Thyroid gland (tissue), 4 donors: ENCODE data around the gene ASH1L. TPM values are rescaled to one million over a fixed set of nuclear protein-coding genes. Genes with fewer than 3 reads are reported as not detected.
A peak's percentile ranks its signal among the peaks of the same experiment; 100 is the strongest.

Experiments used
- DNase-seq, 2 donors: peaks; one replicate each; pipeline ENCODE4 v3.0.0-alpha.2; 2019
- H3K27ac ChIP-seq, 3 donors: fragments of 200-600 bp; sonication (generic); 1 replicate in 2 of 3; 2 replicates in 1 of 3; pipeline ENCODE4 v1.5.1; 2016 to 2019; ENCODE audit warnings: mild to moderate bottlenecking in 1 of 3, moderate library complexity in 1 of 3
- H3K27me3 ChIP-seq: fragments of 200-600 bp; sonication (generic); one replicate; pipeline ENCODE4 v1.5.1; 2019
- H3K36me3 ChIP-seq, 2 donors: fragments of 200-600 bp; sonication (generic); one replicate each; pipeline ENCODE4 v1.5.1; 2016 to 2019
- H3K4me1 ChIP-seq, 2 donors: fragments of 200-600 bp; sonication (generic); one replicate each; pipeline ENCODE4 v1.5.1; 2017 to 2019
- H3K4me3 ChIP-seq, 3 donors: fragments of 200-600 bp; sonication (generic); replicated peaks in 1 of 3; 1 replicate in 2 of 3; 2 replicates in 1 of 3; pipeline ENCODE4 v1.5.1; 2016; ENCODE audit warnings: mild to moderate bottlenecking in 1 of 3
- H3K9me3 ChIP-seq: fragments of 200-600 bp; sonication (generic); one replicate; pipeline ENCODE4 v1.5.1; 2017
- CTCF ChIP-seq, 6 experiments: fragments of 200-600 bp in 3 of 6; fragments of 450-650 bp in 3 of 6; sonication (generic) in 3 of 6; IDR thresholded peaks; one replicate each; pipeline ENCODE4 v1.5.1; 2016 to 2019; ENCODE audit warnings: antibody characterized with exemption in 6 of 6, mild to moderate bottlenecking in 2 of 6, inconsistent platforms in 1 of 6, moderate library complexity in 1 of 6
- POLR2A ChIP-seq, 2 donors: fragments of 450-650 bp; IDR thresholded peaks; one replicate each; pipeline ENCODE4 v1.6.1; 2017; ENCODE audit warnings: antibody characterized with exemption in 2 of 2, mild to moderate bottlenecking in 2 of 2, moderate library complexity in 1 of 2
- WGBS, 2 donors: methylation state at CpG; one replicate each; pipeline ENCODE4 v1.1.5; 2017; 5-methylcytosine and 5-hydroxymethylcytosine counted together
- intact Hi-C: fragments of 100-400 bp; cut with DNase I; formaldehyde crosslinking; loops from one replicate; pipeline ENCODE4 v1.15.1; 2023
- total RNA-seq, 4 donors: library from RNA; depleted of rRNA; stranded (reverse); fragments of >200 nt; gene quantifications; one replicate each; pipeline ENCODE4 v1.2.3, GENCODE V29; 2016

The ASH1L gene
- total RNA-seq, 4 donors from 2014 or later = 68.1 to 120 (median 85.2) TPM

GRCh38 chr1:155313261-155313660 is 249.3 kb downstream of the ASH1L start:
- intact Hi-C loops = no loop called here
- Histone ChIP-seq H3K4me1 (peaks cover 13% of the 10 kb centered on the region in 2 donors), H3K27ac (no peak overlapping the region), H3K4me3 (no peak overlapping the region), H3K27me3 (no peaks in the 10 kb centered on the region), H3K36me3 (no peaks in the 10 kb centered on the region), H3K9me3 (no peaks in the 10 kb centered on the region)
- WGBS, 2 donors = 84 to 90% methylated on average over 8 of the region's 8 CpGs
- no peak for DNase-seq
- TF ChIP-seq CTCF (IDR thresholded peaks at IDR 0.05) (no peak), POLR2A (IDR thresholded peaks at IDR 0.05) (no peak)

GRCh38 chr1:155309423-155310021 is 253.1 kb downstream of the ASH1L start:
- DNase-seq = peak; percentile 52 to 54
- Histone ChIP-seq H3K9me3 (no peaks in the 10 kb centered on the region), H3K36me3 (no peaks in the 10 kb centered on the region), H3K4me1 (peaks cover 13 to 20% of the 10 kb centered on the region in 2 donors), H3K27me3 (no peaks in the 10 kb centered on the region), H3K27ac (peak overlapping the region; percentile 31 to 81 (median 79)), H3K4me3 (peak overlapping the region; percentile 34 to 55 (median 52))
- TF ChIP-seq CTCF (IDR thresholded peaks at IDR 0.05) (no peak), POLR2A (IDR thresholded peaks at IDR 0.05) (no peak)
- intact Hi-C loops = no loop called here
- 2 to 7% methylated on average over 9 to 11 of the region's 11 CpGs for WGBS, 2 donors

- intact Hi-C loops = no loop called here
- Histone ChIP-seq H3K27ac (peak within 1 kb of the TSS; percentile 66 to 82 (median 79)), H3K4me3 (peak within 1 kb of the TSS; percentile 34 to 55 (median 52)), H3K36me3 (no peaks in the 10 kb centered on the region), H3K9me3 (no peaks in the 10 kb centered on the region), H3K4me1 (peaks cover 13 to 20% of the 10 kb centered on the region in 2 donors), H3K27me3 (no peaks in the 10 kb centered on the region)
- TF ChIP-seq POLR2A (IDR thresholded peaks at IDR 0.05) (peak in 1 of 2 donors; percentile 80), CTCF (IDR thresholded peaks at IDR 0.05) (peak in 4 of 6 experiments; percentile 10 to 44 (median 34))
- DNase-seq = peak; percentile 99
- WGBS, 2 donors = 0% methylated on average over 42 to 51 of the region's 51 CpGs
Observed at GRCh38 chr1:155308493-155309422, 253.8 kb downstream of the ASH1L start, which contains the start of gene FDPS. Gene FDPS, plus strand, starts transcription at chr1:155308866. Its CDS starts 924 bp downstream, at chr1:155309790.

GRCh38 chr1:155307247-155307740 is 255.3 kb downstream of the ASH1L start:
- H3K27ac ChIP-seq = no peak overlapping the region
- intact Hi-C loops = no loop called here
- DNase-seq = no peak
- peaks cover 13 to 20% of the 10 kb centered on the region in 2 donors for H3K4me1 ChIP-seq
- no peaks in the 10 kb centered on the region for H3K9me3 ChIP-seq
- no peaks in the 10 kb centered on the region for H3K27me3 ChIP-seq
- no peak overlapping the region for H3K4me3 ChIP-seq
- TF ChIP-seq CTCF (IDR thresholded peaks at IDR 0.05) = peak in 1 of 6 experiments; percentile 3
- no peak for TF ChIP-seq POLR2A (IDR thresholded peaks at IDR 0.05)
- 51 to 62% methylated on average over 6 of the region's 6 CpGs for WGBS, 2 donors
- no peaks in the 10 kb centered on the region for H3K36me3 ChIP-seq
